ENCODE data around the gene CERK. TPM values are rescaled to one million over a fixed set of nuclear protein-coding genes. Genes with fewer than 3 reads are reported as not detected.

The CERK gene
- polyA plus RNA-seq, 1 donor from 2014 or later, result 57.4 TPM

GRCh38 chr22:46675938-46676337, 62.1 kb downstream of the CERK start:
- Histone ChIP-seq H2AFZ (ENCODE audit: low read depth, low read length) (no peak overlapping the region), H3K9me3 (ENCODE audit: low read length) (no peaks in the 10 kb centered on the region), H3K79me2 (replicated peaks; ENCODE audit: insufficient read depth, low read length) (no peaks in the 10 kb centered on the region), H3K9me2 (ENCODE audit: insufficient read depth, low read length) (no peaks in the 10 kb centered on the region), H3K9ac (ENCODE audit: low read length) (no peak overlapping the region), H3F3A (ENCODE audit: insufficient read depth, low read length, poor library complexity, severe bottlenecking) (no peaks in the 10 kb centered on the region), H3K27ac (ENCODE audit: low read length) (no peak overlapping the region), H3K4me3 (ENCODE audit: low read length) (no peak overlapping the region), H3K27me3 (ENCODE audit: insufficient read depth, low read depth, low read length) (no peaks in the 10 kb centered on the region), H4K20me1 (ENCODE audit: insufficient read depth) (no peaks in the 10 kb centered on the region), H3K36me3 (ENCODE audit: insufficient read depth, low read length) (no peaks in the 10 kb centered on the region), H3K4me2 (ENCODE audit: low read length) (no peak overlapping the region)
- no peak for TF ChIP-seq POLR2AphosphoS5 (IDR thresholded peaks at IDR 0.05)
- no peak for TF ChIP-seq TAF1 (IDR thresholded peaks at IDR 0.05; ENCODE audit: low read depth)
- TF ChIP-seq EZH2 (IDR thresholded peaks at IDR 0.05; ENCODE audit: borderline replicate concordance, insufficient read depth, low read length, poor library complexity, severe bottlenecking), result no peak

- Histone ChIP-seq H3K27ac (ENCODE audit: low read length) (no peak overlapping the region), H3F3A (ENCODE audit: insufficient read depth, low read length, poor library complexity, severe bottlenecking) (no peaks in the 10 kb centered on the region), H3K9me2 (ENCODE audit: insufficient read depth, low read length) (no peaks in the 10 kb centered on the region), H4K20me1 (ENCODE audit: insufficient read depth) (no peaks in the 10 kb centered on the region), H3K9ac (ENCODE audit: low read length) (no peak overlapping the region), H3K4me3 (ENCODE audit: low read length) (no peak overlapping the region), H3K27me3 (ENCODE audit: insufficient read depth, low read depth, low read length) (no peaks in the 10 kb centered on the region), H3K36me3 (ENCODE audit: insufficient read depth, low read length) (no peaks in the 10 kb centered on the region), H2AFZ (ENCODE audit: low read depth, low read length) (no peak overlapping the region), H3K9me3 (ENCODE audit: low read length) (no peaks in the 10 kb centered on the region), H3K4me2 (ENCODE audit: low read length) (no peak overlapping the region), H3K79me2 (replicated peaks; ENCODE audit: insufficient read depth, low read length) (no peaks in the 10 kb centered on the region)
- TF ChIP-seq SMC3 (conservative IDR thresholded peaks at IDR 0.05; ENCODE audit: poor library complexity) (no peak), POLR2AphosphoS5 (IDR thresholded peaks at IDR 0.05) (no peak), TAF1 (IDR thresholded peaks at IDR 0.05; ENCODE audit: low read depth) (no peak), RAD21 (conservative IDR thresholded peaks at IDR 0.05) (no peak)
These were observed 62.6 kb downstream of the CERK start for GRCh38 chr22:46675479-46675878.

- H2AFZ ChIP-seq (ENCODE audit: low read depth, low read length), result no peak overlapping the region
- no peaks in the 10 kb centered on the region for H3K36me3 ChIP-seq (ENCODE audit: insufficient read depth, low read length)
- no peak overlapping the region for H3K4me3 ChIP-seq (ENCODE audit: low read length)
- no peaks in the 10 kb centered on the region for H3K9me2 ChIP-seq (ENCODE audit: insufficient read depth, low read length)
- no peak overlapping the region for H3K4me2 ChIP-seq (ENCODE audit: low read length)
- no peaks in the 10 kb centered on the region for H3K27me3 ChIP-seq (ENCODE audit: insufficient read depth, low read depth, low read length)
- no peaks in the 10 kb centered on the region for H3F3A ChIP-seq (ENCODE audit: insufficient read depth, low read length, poor library complexity, severe bottlenecking)
- H3K79me2 ChIP-seq (replicated peaks; ENCODE audit: insufficient read depth, low read length), result no peaks in the 10 kb centered on the region
- no peaks in the 10 kb centered on the region for H3K9me3 ChIP-seq (ENCODE audit: low read length)
- H4K20me1 ChIP-seq (ENCODE audit: insufficient read depth), result no peaks in the 10 kb centered on the region
- H3K9ac ChIP-seq (ENCODE audit: low read length), result no peak overlapping the region
- TF ChIP-seq EP300 (conservative IDR thresholded peaks at IDR 0.05; ENCODE audit: poor library complexity, severe bottlenecking), result no peak
- TF ChIP-seq MXI1 (conservative IDR thresholded peaks at IDR 0.05; ENCODE audit: poor library complexity, severe bottlenecking), result no peak
- no peak for TF ChIP-seq TAF1 (IDR thresholded peaks at IDR 0.05; ENCODE audit: low read depth)
- TF ChIP-seq REST (IDR thresholded peaks at IDR 0.05; ENCODE audit: borderline replicate concordance), result no peak
- TF ChIP-seq RAD21 (conservative IDR thresholded peaks at IDR 0.05), result no peak
- H3K27ac ChIP-seq (ENCODE audit: low read length), result no peak overlapping the region
These were observed 63.1 kb downstream of the CERK start for GRCh38 chr22:46674906-46675305.
